Cerebellar cortex (tissue), 1 donor: ENCODE data around the gene TSPY2.
"Not testable (repeated sequence)": the region's sequence is repeated elsewhere in the genome, so short reads cannot be mapped to it uniquely, and the experiment has no call there.

Source experiments
- DNase-seq: peaks from one replicate; pipeline ENCODE4 v3.0.0-alpha.2; 2015; ENCODE audit warnings: low spot score

Gene TSPY2, protein sequence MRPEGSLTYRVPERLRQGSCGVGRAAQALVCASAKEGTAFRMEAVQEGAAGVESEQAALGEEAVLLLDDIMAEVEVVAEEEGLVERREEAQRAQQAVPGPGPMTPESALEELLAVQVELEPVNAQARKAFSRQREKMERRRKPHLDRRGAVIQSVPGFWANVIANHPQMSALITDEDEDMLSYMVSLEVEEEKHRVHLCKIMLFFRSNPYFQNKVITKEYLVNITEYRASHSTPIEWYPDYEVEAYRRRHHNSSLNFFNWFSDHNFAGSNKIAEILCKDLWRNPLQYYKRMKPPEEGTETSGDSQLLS

DNA sequence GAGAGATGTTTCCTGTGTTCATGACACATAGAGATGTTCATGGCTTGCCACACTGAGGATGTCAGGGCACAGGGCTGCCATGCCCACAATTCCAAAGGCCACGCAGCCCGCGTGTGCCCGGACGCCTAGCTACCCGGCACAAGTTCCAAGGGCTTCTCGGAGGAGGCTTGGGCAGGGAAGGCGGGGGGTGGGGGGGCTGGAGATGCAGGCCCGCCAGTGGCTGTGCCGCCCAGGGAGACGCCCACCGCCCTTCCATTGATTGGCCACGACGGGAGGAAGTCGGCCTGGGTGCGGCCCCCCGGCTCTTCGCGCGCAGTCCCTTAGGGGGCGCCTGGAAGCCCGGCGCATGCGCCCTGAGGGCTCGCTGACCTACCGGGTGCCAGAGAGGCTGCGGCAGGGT, at the start of gene TSPY2:
Gene TSPY2, plus strand, starts transcription at position 301 of the 400 bp plus-strand sequence. Its CDS starts 46 bp downstream, at position 347.
- DNase-seq, result not testable (repeated sequence)

DNA sequence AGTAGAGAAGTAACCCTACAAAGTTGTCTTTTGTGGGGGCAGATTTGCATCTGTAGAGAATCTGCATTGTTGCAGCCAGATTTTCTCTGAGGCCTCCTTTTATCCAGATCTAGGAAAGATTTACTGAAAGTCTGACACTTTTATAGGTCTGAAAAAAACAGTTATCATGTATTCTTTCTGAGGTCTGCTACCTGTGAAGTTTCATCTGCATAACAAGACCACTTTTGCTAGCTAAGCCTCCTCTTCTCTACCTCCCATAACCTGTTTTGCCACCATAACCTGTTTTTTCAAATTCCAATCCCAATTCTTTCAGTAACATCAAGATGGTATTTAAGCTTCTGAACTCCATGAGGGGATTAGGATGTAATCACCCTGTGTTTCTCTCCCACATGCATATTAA, 36.5 kb upstream of the TSPY2 start:
- not testable (repeated sequence) for DNase-seq

DNA sequence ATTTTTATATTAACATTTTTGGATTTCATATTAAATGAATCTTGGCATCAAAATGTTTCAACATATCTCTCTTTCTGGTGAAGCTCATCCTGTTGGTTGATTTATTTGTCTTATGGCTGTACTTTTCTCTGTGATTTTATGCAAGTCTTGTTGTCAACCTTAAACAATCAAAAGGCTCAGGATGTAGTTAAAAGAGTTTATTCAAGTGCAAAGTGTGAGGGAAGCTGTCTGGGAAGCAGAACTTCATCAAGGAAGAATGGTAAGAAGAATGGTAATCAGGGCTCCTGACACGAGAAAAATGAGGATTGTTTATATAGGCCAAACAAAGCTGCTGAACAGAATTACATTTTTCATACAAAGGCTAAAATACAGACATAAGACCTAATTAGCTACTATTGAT, 29.0 kb upstream of the TSPY2 start:
- not testable (repeated sequence) for DNase-seq

DNA sequence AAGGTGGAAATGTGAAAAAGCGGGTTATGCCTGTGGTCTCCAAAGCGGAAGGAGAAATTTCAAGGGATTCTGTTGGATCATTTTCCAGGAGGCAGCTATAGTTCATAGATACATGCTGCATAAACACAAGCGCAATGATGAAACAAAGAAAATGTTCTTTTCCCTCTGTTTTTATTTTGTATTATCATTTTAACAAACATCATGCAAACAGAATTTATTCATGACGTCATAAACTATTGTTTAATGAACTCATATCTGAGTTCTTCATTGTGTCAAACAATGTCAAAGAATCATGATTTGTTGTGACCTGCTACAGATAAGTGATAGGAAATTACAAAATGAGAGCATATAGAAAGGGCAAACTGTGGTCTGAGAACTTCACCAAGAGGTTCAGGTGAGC, 23.8 kb downstream of the TSPY2 start:
- DNase-seq, result not testable (repeated sequence)
